GM12878 (cell line): ENCODE data around the gene TP63.

ENCODE experiments used
- CBFB ChIP-seq: IDR thresholded peaks from 2 replicates; pipeline ENCODE4 v1.6.1; 2016; ENCODE audit warnings: antibody characterized with exemption, low read depth
- CHD1 ChIP-seq: IDR thresholded peaks from 2 replicates; pipeline ENCODE4 v1.6.1; 2012; ENCODE audit warnings: low read depth, low read length, improper control_type of control experiment
- EP300 ChIP-seq, 2 experiments: fragments of 150-350 bp in 1 of 2; IDR thresholded peaks; 2 replicates each; pipeline ENCODE4 v1.6.1; 2011 to 2012; ENCODE audit warnings: low read depth in 2 of 2, low read length in 2 of 2, borderline replicate concordance in 1 of 2, improper control_type of control experiment in 1 of 2, inconsistent platforms in 1 of 2; ENCODE audit not compliant: control insufficient read depth in 1 of 2
- FOS ChIP-seq: IDR thresholded peaks from 3 replicates; pipeline ENCODE4 v1.6.1; 2011; ENCODE audit warnings: borderline replicate concordance; ENCODE audit not compliant: insufficient read length; ENCODE audit errors: extremely low read depth
- IKZF1 ChIP-seq: fragments of 450-650 bp; conservative IDR thresholded peaks from 2 replicates; pipeline ENCODE4 v1.6.1; 2017; ENCODE audit warnings: antibody characterized with exemption, mild to moderate bottlenecking
- POLR2A ChIP-seq: IDR thresholded peaks from 2 replicates; pipeline ENCODE4 v1.6.1; 2011; ENCODE audit warnings: low read depth, mild to moderate bottlenecking, low read length
- POLR2AphosphoS2 ChIP-seq: IDR thresholded peaks from 2 replicates; pipeline ENCODE4 v1.6.1; 2011; ENCODE audit warnings: low read depth, mild to moderate bottlenecking, low read length, improper control_type of control experiment, moderate library complexity
- POLR2AphosphoS5 ChIP-seq: IDR thresholded peaks from 2 replicates; pipeline ENCODE4 v1.6.1; 2011; ENCODE audit warnings: mild to moderate bottlenecking, low read length, inconsistent platforms
- SMAD1 ChIP-seq: fragments of 450-650 bp; IDR thresholded peaks from 2 replicates; pipeline ENCODE4 v1.6.1; 2018; ENCODE audit warnings: mild to moderate bottlenecking, low read depth; ENCODE audit not compliant: partially characterized antibody
- SPI1 ChIP-seq: IDR thresholded peaks from 2 replicates; pipeline ENCODE4 v1.6.1; 2011; ENCODE audit warnings: low read depth, mild to moderate bottlenecking, low read length, moderate library complexity, borderline replicate concordance; ENCODE audit not compliant: insufficient read depth
- TF ChIP-seq, protein P1 (sequence below): IDR thresholded peaks from 2 replicates; pipeline ENCODE4 v1.6.1; 2012; ENCODE audit warnings: mild to moderate bottlenecking, low read depth, low read length
- TF ChIP-seq, protein P2 (sequence below), 3 experiments: IDR thresholded peaks in 2 of 3; conservative IDR thresholded peaks in 1 of 3; 2 replicates each; pipeline ENCODE4 v1.5.1; 2011; ENCODE audit warnings: low read depth in 3 of 3, low read length in 3 of 3, mild to moderate bottlenecking in 3 of 3, control low read depth in 2 of 3, moderate library complexity in 2 of 3, inconsistent platforms in 1 of 3, mixed read lengths in 1 of 3; ENCODE audit not compliant: control insufficient read depth in 2 of 3, insufficient read depth in 1 of 3; ENCODE audit errors: extremely low read depth in 1 of 3
- TF ChIP-seq, protein P3 (sequence below): fragments of 450-650 bp; formaldehyde crosslinking; IDR thresholded peaks from 2 replicates; pipeline ENCODE4 v1.4.0; 2020; ENCODE audit warnings: mild to moderate bottlenecking, moderate library complexity
- TF ChIP-seq, protein P4 (sequence below): fragments of 450-650 bp; IDR thresholded peaks from 2 replicates; pipeline ENCODE4 v1.6.1; 2018; ENCODE audit warnings: borderline replicate concordance, mild to moderate bottlenecking; ENCODE audit not compliant: partially characterized antibody

GRCh38 chr3:189803254-189803653, 172.1 kb downstream of the TP63 start:
- TF ChIP-seq POLR2AphosphoS5 (no peak), CHD1 (no peak), POLR2AphosphoS2 (no peak), FOS (no peak), EP300 (IDR thresholded peaks at IDR 0.05; ENCODE audit: borderline replicate concordance in 1 of 2, control insufficient read depth in 1 of 2, low read depth in 2 of 2, low read length in 2 of 2) (no peak), POLR2A (no peak), SMAD1 (no peak), IKZF1 (no peak), CBFB (no peak), SPI1 (no peak)
- TF ChIP-seq, protein P1, sequence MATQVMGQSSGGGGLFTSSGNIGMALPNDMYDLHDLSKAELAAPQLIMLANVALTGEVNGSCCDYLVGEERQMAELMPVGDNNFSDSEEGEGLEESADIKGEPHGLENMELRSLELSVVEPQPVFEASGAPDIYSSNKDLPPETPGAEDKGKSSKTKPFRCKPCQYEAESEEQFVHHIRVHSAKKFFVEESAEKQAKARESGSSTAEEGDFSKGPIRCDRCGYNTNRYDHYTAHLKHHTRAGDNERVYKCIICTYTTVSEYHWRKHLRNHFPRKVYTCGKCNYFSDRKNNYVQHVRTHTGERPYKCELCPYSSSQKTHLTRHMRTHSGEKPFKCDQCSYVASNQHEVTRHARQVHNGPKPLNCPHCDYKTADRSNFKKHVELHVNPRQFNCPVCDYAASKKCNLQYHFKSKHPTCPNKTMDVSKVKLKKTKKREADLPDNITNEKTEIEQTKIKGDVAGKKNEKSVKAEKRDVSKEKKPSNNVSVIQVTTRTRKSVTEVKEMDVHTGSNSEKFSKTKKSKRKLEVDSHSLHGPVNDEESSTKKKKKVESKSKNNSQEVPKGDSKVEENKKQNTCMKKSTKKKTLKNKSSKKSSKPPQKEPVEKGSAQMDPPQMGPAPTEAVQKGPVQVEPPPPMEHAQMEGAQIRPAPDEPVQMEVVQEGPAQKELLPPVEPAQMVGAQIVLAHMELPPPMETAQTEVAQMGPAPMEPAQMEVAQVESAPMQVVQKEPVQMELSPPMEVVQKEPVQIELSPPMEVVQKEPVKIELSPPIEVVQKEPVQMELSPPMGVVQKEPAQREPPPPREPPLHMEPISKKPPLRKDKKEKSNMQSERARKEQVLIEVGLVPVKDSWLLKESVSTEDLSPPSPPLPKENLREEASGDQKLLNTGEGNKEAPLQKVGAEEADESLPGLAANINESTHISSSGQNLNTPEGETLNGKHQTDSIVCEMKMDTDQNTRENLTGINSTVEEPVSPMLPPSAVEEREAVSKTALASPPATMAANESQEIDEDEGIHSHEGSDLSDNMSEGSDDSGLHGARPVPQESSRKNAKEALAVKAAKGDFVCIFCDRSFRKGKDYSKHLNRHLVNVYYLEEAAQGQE: no peak
- TF ChIP-seq, protein P2, sequence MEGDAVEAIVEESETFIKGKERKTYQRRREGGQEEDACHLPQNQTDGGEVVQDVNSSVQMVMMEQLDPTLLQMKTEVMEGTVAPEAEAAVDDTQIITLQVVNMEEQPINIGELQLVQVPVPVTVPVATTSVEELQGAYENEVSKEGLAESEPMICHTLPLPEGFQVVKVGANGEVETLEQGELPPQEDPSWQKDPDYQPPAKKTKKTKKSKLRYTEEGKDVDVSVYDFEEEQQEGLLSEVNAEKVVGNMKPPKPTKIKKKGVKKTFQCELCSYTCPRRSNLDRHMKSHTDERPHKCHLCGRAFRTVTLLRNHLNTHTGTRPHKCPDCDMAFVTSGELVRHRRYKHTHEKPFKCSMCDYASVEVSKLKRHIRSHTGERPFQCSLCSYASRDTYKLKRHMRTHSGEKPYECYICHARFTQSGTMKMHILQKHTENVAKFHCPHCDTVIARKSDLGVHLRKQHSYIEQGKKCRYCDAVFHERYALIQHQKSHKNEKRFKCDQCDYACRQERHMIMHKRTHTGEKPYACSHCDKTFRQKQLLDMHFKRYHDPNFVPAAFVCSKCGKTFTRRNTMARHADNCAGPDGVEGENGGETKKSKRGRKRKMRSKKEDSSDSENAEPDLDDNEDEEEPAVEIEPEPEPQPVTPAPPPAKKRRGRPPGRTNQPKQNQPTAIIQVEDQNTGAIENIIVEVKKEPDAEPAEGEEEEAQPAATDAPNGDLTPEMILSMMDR (IDR thresholded peaks at IDR 0.05 in 2 of 3, conservative IDR thresholded peaks at IDR 0.05 in 1 of 3; ENCODE audit: control insufficient read depth in 2 of 3, extremely low read depth in 1 of 3, insufficient read depth in 1 of 3, low read depth in 3 of 3, low read length in 3 of 3): no peak
- TF ChIP-seq, protein P3, sequence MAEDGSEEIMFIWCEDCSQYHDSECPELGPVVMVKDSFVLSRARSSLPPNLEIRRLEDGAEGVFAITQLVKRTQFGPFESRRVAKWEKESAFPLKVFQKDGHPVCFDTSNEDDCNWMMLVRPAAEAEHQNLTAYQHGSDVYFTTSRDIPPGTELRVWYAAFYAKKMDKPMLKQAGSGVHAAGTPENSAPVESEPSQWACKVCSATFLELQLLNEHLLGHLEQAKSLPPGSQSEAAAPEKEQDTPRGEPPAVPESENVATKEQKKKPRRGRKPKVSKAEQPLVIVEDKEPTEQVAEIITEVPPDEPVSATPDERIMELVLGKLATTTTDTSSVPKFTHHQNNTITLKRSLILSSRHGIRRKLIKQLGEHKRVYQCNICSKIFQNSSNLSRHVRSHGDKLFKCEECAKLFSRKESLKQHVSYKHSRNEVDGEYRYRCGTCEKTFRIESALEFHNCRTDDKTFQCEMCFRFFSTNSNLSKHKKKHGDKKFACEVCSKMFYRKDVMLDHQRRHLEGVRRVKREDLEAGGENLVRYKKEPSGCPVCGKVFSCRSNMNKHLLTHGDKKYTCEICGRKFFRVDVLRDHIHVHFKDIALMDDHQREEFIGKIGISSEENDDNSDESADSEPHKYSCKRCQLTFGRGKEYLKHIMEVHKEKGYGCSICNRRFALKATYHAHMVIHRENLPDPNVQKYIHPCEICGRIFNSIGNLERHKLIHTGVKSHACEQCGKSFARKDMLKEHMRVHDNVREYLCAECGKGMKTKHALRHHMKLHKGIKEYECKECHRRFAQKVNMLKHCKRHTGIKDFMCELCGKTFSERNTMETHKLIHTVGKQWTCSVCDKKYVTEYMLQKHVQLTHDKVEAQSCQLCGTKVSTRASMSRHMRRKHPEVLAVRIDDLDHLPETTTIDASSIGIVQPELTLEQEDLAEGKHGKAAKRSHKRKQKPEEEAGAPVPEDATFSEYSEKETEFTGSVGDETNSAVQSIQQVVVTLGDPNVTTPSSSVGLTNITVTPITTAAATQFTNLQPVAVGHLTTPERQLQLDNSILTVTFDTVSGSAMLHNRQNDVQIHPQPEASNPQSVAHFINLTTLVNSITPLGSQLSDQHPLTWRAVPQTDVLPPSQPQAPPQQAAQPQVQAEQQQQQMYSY: no peak
- TF ChIP-seq, protein P4, sequence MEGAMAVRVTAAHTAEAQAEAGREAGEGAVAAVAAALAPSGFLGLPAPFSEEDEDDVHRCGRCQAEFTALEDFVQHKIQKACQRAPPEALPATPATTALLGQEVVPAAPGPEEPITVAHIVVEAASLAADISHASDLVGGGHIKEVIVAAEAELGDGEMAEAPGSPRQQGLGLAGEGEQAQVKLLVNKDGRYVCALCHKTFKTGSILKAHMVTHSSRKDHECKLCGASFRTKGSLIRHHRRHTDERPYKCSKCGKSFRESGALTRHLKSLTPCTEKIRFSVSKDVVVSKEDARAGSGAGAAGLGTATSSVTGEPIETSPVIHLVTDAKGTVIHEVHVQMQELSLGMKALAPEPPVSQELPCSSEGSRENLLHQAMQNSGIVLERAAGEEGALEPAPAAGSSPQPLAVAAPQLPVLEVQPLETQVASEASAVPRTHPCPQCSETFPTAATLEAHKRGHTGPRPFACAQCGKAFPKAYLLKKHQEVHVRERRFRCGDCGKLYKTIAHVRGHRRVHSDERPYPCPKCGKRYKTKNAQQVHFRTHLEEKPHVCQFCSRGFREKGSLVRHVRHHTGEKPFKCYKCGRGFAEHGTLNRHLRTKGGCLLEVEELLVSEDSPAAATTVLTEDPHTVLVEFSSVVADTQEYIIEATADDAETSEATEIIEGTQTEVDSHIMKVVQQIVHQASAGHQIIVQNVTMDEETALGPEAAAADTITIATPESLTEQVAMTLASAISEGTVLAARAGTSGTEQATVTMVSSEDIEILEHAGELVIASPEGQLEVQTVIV: no peak
